ENCODE data around the gene DDIT3. TPM values are rescaled to one million over a fixed set of nuclear protein-coding genes. Genes with fewer than 3 reads are reported as not detected.

Gene DDIT3
- polyA plus RNA-seq, 4 donors = 41.1 to 105 (median 46.9) TPM

DNA sequence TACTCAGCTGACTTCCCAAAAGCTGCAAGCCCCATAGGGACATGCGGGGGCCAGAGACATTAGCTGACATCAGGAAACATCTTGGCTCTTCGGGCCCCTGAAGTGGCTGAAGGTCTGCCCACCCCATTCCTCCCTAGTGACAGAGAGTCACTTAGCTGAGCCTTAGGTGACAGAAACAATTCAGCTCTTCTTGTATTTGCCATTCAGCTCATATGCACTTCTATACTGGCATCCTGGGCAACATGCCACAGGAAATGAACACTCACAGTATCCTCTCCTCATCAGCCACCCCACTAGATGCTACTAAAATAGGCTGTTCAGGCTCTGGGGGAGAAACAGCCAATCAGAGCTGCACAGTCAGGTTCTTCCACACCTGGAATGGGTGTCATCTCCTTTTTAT lies 23.3 kb upstream of the DDIT3 start:
- FAIRE-seq = no peak
- no peak for DNase-seq
- WGBS, 3 donors = 79 to 91% (median 88%) methylated on average over 2 of the region's 2 CpGs
- H3K36me3 ChIP-seq (ENCODE audit: control insufficient read depth in 3 of 3, insufficient read depth in 2 of 3, low read depth in 1 of 3, low read length in 3 of 3) = peaks cover 2 to 23% (median 4%) of the 10 kb centered on the region in 3 donors
- H3K27ac ChIP-seq (ENCODE audit: low read depth in 1 of 3, low read length in 2 of 3) = no peak overlapping the region
- peaks cover 0 to 5% (median under 1%) of the 10 kb centered on the region in 3 donors for H3K27me3 ChIP-seq (ENCODE audit: control insufficient read depth in 3 of 3, insufficient read depth in 3 of 3, low read length in 3 of 3)
- H3K9me3 ChIP-seq (ENCODE audit: control insufficient read depth in 2 of 2, insufficient read depth in 1 of 2, low read depth in 1 of 2, low read length in 1 of 2) = no peaks in the 10 kb centered on the region
- peaks cover 2 to 11% (median 7%) of the 10 kb centered on the region in 3 donors for H3K4me1 ChIP-seq (ENCODE audit: control insufficient read depth in 3 of 3, insufficient read depth in 2 of 3, low read depth in 1 of 3, low read length in 2 of 3)
- no peak overlapping the region for H3K4me3 ChIP-seq (ENCODE audit: low read depth in 1 of 3, low read length in 3 of 3)

DNA sequence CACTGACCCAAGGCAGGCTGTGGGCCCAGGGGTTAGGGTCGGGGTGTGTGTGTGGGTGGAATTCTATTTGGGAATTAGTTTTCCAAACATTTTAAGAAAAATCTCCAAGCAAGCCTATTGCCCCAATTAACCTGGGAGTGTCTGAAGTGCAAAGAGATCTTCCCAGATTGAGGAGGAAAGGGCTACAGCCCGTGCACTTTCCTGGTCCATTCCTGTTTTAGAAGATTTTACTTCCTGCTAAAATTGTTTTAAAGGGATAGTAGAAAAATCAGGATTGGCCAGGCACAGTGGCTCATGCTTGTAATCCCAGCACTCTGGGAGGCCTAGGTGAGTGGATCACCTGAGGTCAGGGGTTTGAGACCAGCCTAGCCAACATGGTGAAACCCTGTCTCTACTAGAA lies 21.4 kb upstream of the DDIT3 start:
- no peak for FAIRE-seq

DNA sequence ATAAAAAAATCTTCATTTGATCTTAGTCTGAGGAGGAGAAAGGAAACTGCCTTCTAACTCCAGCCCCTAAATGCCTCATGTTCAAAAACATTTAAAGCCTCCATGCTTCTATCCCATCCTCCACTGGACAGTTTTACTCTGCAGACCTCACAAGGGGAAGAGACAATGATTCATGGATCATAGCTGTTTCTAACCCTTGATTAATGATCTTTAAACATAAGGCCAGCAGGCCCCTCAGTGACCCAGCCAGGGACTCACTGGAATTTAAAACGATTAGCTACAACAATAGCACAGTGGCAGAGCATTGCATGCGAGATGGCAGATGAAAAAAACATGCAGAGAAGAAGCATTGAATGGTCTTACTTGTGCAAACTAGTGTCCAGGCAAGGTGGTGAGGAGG lies 20.7 kb upstream of the DDIT3 start:
- Histone ChIP-seq H3K9me3 (ENCODE audit: control insufficient read depth in 2 of 2, insufficient read depth in 1 of 2, low read depth in 1 of 2, low read length in 1 of 2) (no peaks in the 10 kb centered on the region), H3K4me3 (ENCODE audit: low read depth in 1 of 3, low read length in 3 of 3) (no peak overlapping the region), H3K27me3 (ENCODE audit: control insufficient read depth in 3 of 3, insufficient read depth in 3 of 3, low read length in 3 of 3) (no peaks in the 10 kb centered on the region), H3K27ac (ENCODE audit: low read depth in 1 of 3, low read length in 2 of 3) (no peak overlapping the region), H3K36me3 (ENCODE audit: control insufficient read depth in 3 of 3, insufficient read depth in 2 of 3, low read depth in 1 of 3, low read length in 3 of 3) (peaks cover 2 to 31% (median 4%) of the 10 kb centered on the region in 3 donors), H3K4me1 (ENCODE audit: control insufficient read depth in 3 of 3, insufficient read depth in 2 of 3, low read depth in 1 of 3, low read length in 2 of 3) (peaks cover 2 to 6% (median 6%) of the 10 kb centered on the region in 3 donors)
- WGBS, 3 donors = 69 to 71% (median 71%) methylated on average over 2 of the region's 2 CpGs
- FAIRE-seq = no peak
- DNase-seq = no peak

More for the DNA sequence above, 21.4 kb upstream of the DDIT3 start:
- 61 to 86% (median 67%) methylated on average over 2 of the region's 2 CpGs for WGBS, 3 donors
- Histone ChIP-seq H3K4me3 (ENCODE audit: low read depth in 1 of 3, low read length in 3 of 3) (no peak overlapping the region), H3K27me3 (ENCODE audit: control insufficient read depth in 3 of 3, insufficient read depth in 3 of 3, low read length in 3 of 3) (no peaks in the 10 kb centered on the region), H3K9me3 (ENCODE audit: control insufficient read depth in 2 of 2, insufficient read depth in 1 of 2, low read depth in 1 of 2, low read length in 1 of 2) (no peaks in the 10 kb centered on the region), H3K27ac (ENCODE audit: low read depth in 1 of 3, low read length in 2 of 3) (no peak overlapping the region), H3K4me1 (ENCODE audit: control insufficient read depth in 3 of 3, insufficient read depth in 2 of 3, low read depth in 1 of 3, low read length in 2 of 3) (peaks cover 2 to 11% (median 7%) of the 10 kb centered on the region in 3 donors), H3K36me3 (ENCODE audit: control insufficient read depth in 3 of 3, insufficient read depth in 2 of 3, low read depth in 1 of 3, low read length in 3 of 3) (peaks cover 2 to 29% (median 4%) of the 10 kb centered on the region in 3 donors)
- no peak for DNase-seq

DNA sequence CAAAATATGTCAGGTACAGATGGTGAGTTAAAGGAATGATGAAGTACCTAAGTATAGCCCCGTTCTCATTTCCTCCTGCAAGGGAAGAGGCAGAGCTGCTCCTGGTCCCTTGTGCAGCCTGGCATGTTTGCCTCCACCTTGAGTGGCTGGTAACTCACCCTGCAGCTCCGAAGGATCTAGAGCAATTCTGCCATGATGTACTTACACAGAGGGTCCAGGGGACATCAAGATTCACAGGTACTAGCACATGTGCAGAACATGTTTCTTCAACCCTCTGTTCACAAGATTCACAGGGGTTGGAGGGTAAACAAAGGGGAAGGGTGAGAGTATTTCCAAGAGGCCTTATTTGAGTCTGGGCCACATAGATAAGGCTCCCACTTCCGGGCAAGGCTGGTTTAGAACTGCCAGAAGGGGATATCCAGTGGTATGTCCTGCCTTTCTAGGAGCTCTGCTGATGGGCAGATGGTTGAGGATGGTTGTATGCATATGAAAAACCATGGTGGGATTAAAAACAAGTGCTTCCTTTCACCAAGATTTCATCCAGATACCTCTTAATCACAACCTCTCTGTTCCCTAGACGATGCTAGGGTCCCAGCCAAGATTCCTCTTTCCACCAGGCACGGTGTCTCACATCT lies 18.9 kb upstream of the DDIT3 start:
- DNase-seq = no peak
- H3K27ac ChIP-seq (ENCODE audit: low read depth in 1 of 3, low read length in 2 of 3) = no peak overlapping the region
- no peak overlapping the region for H3K4me3 ChIP-seq (ENCODE audit: low read depth in 1 of 3, low read length in 3 of 3)
- no peaks in the 10 kb centered on the region for H3K4me1 ChIP-seq (ENCODE audit: control insufficient read depth in 3 of 3, insufficient read depth in 2 of 3, low read depth in 1 of 3, low read length in 2 of 3)
- no peaks in the 10 kb centered on the region for H3K27me3 ChIP-seq (ENCODE audit: control insufficient read depth in 3 of 3, insufficient read depth in 3 of 3, low read length in 3 of 3)
- FAIRE-seq = no peak
- 87 to 94% (median 88%) methylated on average over 5 of the region's 5 CpGs for whole genome bisulfite sequencing, 3 donors
- no peaks in the 10 kb centered on the region for H3K9me3 ChIP-seq (ENCODE audit: control insufficient read depth in 2 of 2, insufficient read depth in 1 of 2, low read depth in 1 of 2, low read length in 1 of 2)
- H3K36me3 ChIP-seq (ENCODE audit: control insufficient read depth in 3 of 3, insufficient read depth in 2 of 3, low read depth in 1 of 3, low read length in 3 of 3) = peaks cover 4 to 49% (median 12%) of the 10 kb centered on the region in 3 donors

DNA sequence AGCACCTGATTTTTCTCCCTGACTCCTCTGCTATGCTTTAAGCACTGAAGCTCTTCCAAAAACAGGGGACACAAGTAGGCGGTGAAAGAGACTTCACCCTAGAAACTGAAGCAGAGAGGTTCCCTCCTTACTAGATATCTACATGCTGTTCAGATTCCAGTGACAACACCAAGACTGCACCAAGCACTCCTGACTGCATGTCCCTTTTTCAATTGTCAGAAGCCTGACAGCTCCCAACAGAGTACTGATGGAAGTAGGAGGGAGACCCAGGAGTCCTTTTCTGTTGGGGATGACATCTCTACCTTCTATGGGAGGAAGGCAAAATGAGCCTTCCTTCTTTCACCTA lies 16.3 kb upstream of the DDIT3 start:
- no peak overlapping the region for H3K27ac ChIP-seq (ENCODE audit: low read depth in 1 of 3, low read length in 2 of 3)
- FAIRE-seq (no peak), DNase-seq (no peak)
- H3K4me1 ChIP-seq (ENCODE audit: control insufficient read depth in 3 of 3, insufficient read depth in 2 of 3, low read depth in 1 of 3, low read length in 2 of 3) = no peaks in the 10 kb centered on the region
- H3K4me3 ChIP-seq (ENCODE audit: low read depth in 1 of 3, low read length in 3 of 3) = no peak overlapping the region
- 93 to 100% (median 97%) methylated on average over 1 of the region's 1 CpG for WGBS, 3 donors
- peaks cover 14 to 62% (median 29%) of the 10 kb centered on the region in 3 donors for H3K36me3 ChIP-seq (ENCODE audit: control insufficient read depth in 3 of 3, insufficient read depth in 2 of 3, low read depth in 1 of 3, low read length in 3 of 3)
- no peaks in the 10 kb centered on the region for H3K27me3 ChIP-seq (ENCODE audit: control insufficient read depth in 3 of 3, insufficient read depth in 3 of 3, low read length in 3 of 3)
- H3K9me3 ChIP-seq (ENCODE audit: control insufficient read depth in 2 of 2, insufficient read depth in 1 of 2, low read depth in 1 of 2, low read length in 1 of 2) = no peaks in the 10 kb centered on the region

DNA sequence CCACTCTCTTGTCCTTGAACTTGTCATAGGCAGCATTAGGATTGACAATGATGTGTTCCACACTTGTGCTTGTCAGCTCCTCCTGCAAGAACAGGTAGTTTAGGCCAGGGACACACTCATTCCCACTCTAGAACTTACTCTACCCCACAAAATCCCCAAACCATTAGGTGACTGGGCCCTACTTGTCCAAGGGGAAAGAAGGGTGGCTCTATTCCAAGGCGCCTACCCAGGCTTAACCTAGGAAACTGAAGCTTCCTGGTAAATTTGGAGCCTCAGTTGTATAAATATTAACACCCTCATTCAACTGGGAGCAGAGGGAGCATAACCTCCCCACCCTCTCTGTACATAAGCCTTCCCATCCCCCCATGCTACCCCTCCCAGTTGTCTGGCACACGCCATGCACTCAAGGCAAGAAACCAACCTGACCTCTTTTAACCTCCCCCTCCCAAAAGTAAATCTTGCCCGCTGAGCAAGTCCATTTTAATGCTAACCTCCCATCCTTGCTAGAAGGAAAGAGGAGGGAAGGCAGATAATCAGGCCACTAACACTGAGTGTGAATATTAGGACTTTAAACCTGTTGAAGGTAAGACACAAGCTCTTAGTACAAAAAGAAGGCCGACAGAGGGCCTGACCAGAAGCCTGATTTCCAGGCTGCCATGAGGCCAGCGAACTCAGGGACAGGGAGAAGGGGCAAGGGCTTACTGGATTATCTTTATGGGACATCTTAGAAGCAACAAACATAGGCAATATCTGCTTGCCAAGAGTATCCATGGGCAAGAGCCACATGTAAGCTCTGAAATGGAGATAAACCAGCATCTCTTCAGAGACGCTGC lies 15.7 kb upstream of the DDIT3 start:
- Histone ChIP-seq H3K27me3 (ENCODE audit: control insufficient read depth in 3 of 3, insufficient read depth in 3 of 3, low read length in 3 of 3) (no peaks in the 10 kb centered on the region), H3K36me3 (ENCODE audit: control insufficient read depth in 3 of 3, insufficient read depth in 2 of 3, low read depth in 1 of 3, low read length in 3 of 3) (peaks cover 17 to 66% (median 31%) of the 10 kb centered on the region in 3 donors), H3K4me3 (ENCODE audit: low read depth in 1 of 3, low read length in 3 of 3) (no peak overlapping the region), H3K4me1 (ENCODE audit: control insufficient read depth in 3 of 3, insufficient read depth in 2 of 3, low read depth in 1 of 3, low read length in 2 of 3) (no peaks in the 10 kb centered on the region), H3K9me3 (ENCODE audit: control insufficient read depth in 2 of 2, insufficient read depth in 1 of 2, low read depth in 1 of 2, low read length in 1 of 2) (no peaks in the 10 kb centered on the region), H3K27ac (ENCODE audit: low read depth in 1 of 3, low read length in 2 of 3) (no peak overlapping the region)
- WGBS, 3 donors = 78 to 82% (median 82%) methylated on average over 6 of the region's 6 CpGs
- DNase-seq = peak in 1 of 2 donors; percentile 31
- FAIRE-seq = no peak

DNA sequence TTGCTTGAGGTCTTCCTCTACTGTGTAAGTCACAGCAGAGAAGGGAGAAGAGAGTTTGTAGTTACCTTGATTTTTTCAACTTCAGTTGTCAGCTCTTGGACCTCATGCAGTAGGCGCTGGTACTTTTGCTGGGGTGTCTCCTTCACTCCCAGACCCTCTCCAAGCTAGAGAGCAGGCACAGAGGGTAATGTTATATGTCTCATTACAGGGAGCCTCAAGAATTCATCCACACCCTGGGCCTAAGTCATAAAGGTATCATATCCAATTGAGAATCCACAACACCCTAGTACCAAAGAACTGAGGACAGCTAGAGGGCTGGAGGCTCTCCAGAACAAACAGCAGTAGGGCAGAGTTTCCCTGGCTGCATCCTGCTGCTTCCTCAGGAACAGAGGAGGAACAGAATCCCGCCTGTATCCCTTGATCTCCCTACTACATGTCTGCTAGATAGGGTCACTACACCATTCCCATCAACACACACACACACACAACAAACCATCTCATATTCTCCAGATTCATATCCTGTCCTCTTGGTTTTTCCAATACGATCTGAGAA lies 14.8 kb upstream of the DDIT3 start:
- H3K36me3 ChIP-seq (ENCODE audit: control insufficient read depth in 3 of 3, insufficient read depth in 2 of 3, low read depth in 1 of 3, low read length in 3 of 3) = peaks cover 21 to 72% (median 34%) of the 10 kb centered on the region in 3 donors
- H3K9me3 ChIP-seq (ENCODE audit: control insufficient read depth in 2 of 2, insufficient read depth in 1 of 2, low read depth in 1 of 2, low read length in 1 of 2) = no peaks in the 10 kb centered on the region
- H3K27ac ChIP-seq (ENCODE audit: low read depth in 1 of 3, low read length in 2 of 3) = no peak overlapping the region
- no peak for FAIRE-seq
- no peak overlapping the region for H3K4me3 ChIP-seq (ENCODE audit: low read depth in 1 of 3, low read length in 3 of 3)
- H3K27me3 ChIP-seq (ENCODE audit: control insufficient read depth in 3 of 3, insufficient read depth in 3 of 3, low read length in 3 of 3) = no peaks in the 10 kb centered on the region
- H3K4me1 ChIP-seq (ENCODE audit: control insufficient read depth in 3 of 3, insufficient read depth in 2 of 3, low read depth in 1 of 3, low read length in 2 of 3) = no peaks in the 10 kb centered on the region
- DNase-seq = no peak
- 91 to 98% (median 96%) methylated on average over 3 of the region's 3 CpGs for WGBS, 3 donors

DNA sequence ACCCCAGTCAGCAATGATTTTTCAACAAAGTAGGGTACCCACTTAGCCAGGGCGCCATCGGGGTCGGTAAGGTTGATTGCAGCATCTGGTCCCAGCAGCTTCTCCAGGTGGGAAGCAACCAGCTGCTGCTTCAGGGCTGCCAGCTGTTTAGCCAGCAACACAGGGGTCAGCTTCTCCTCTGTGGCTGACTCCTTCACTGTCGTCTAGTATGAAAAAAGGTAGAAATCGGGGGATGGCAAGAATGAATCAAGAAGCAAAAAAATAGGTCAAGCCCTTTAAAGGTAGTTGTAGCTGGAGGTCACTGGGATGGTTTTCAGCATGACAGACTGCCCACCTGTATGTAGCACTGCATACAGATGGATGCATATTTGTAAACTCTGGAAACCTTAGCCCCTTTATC lies 13.9 kb upstream of the DDIT3 start:
- H3K9me3 ChIP-seq (ENCODE audit: control insufficient read depth in 2 of 2, insufficient read depth in 1 of 2, low read depth in 1 of 2, low read length in 1 of 2) = no peaks in the 10 kb centered on the region
- WGBS, 3 donors = 91 to 98% (median 94%) methylated on average over 5 of the region's 5 CpGs
- no peaks in the 10 kb centered on the region for H3K27me3 ChIP-seq (ENCODE audit: control insufficient read depth in 3 of 3, insufficient read depth in 3 of 3, low read length in 3 of 3)
- FAIRE-seq (no peak), DNase-seq (no peak)
- peaks cover 26 to 74% (median 37%) of the 10 kb centered on the region in 3 donors for H3K36me3 ChIP-seq (ENCODE audit: control insufficient read depth in 3 of 3, insufficient read depth in 2 of 3, low read depth in 1 of 3, low read length in 3 of 3)
- H3K4me1 ChIP-seq (ENCODE audit: control insufficient read depth in 3 of 3, insufficient read depth in 2 of 3, low read depth in 1 of 3, low read length in 2 of 3) = no peaks in the 10 kb centered on the region
- no peak overlapping the region for H3K4me3 ChIP-seq (ENCODE audit: low read depth in 1 of 3, low read length in 3 of 3)
- H3K27ac ChIP-seq (ENCODE audit: low read depth in 1 of 3, low read length in 2 of 3) = no peak overlapping the region
